Gastrocnemius medialis (tissue), 4 donors: ENCODE results near the gene DISP2. TPM values are rescaled to one million over a fixed set of nuclear protein-coding genes. Genes with fewer than 3 reads are reported as not detected.

ENCODE experiments used
- ATAC-seq, 2 donors: fragments of 150-250 bp; one replicate each; pipeline ENCODE4 v1.9.1; 2016
- DNase-seq, 2 donors: peaks; one replicate each; pipeline ENCODE4 v3.0.0-alpha.2; 2019
- H3K27ac ChIP-seq, 4 donors: fragments of 200-600 bp; sonication (generic); 1 replicate in 1 of 4; 2 replicates in 3 of 4; pipeline ENCODE4 v1.5.1; 2016 to 2018; ENCODE audit warnings: mild to moderate bottlenecking in 2 of 4, moderate library complexity in 1 of 4
- H3K27me3 ChIP-seq, 3 donors: fragments of 200-600 bp; sonication (generic) in 2 of 3; 1 replicate in 1 of 3; 2 replicates in 2 of 3; pipeline versions ENCODE4 v1.5.1 to v1.6.0; 2016 to 2019; ENCODE audit warnings: mild to moderate bottlenecking in 1 of 3, moderate library complexity in 1 of 3
- H3K36me3 ChIP-seq, 2 donors: fragments of 200-600 bp; sonication (generic) in 1 of 2; one replicate each; pipeline ENCODE4 v1.5.1; 2017 to 2018
- H3K4me1 ChIP-seq, 2 donors: fragments of 200-600 bp; sonication (generic) in 1 of 2; one replicate each; pipeline ENCODE4 v1.5.1; 2016 to 2017; ENCODE audit warnings: mild to moderate bottlenecking in 2 of 2
- H3K4me3 ChIP-seq, 4 donors: fragments of 200-600 bp; sonication (generic) in 3 of 4; 1 replicate in 1 of 4; 2 replicates in 3 of 4; pipeline ENCODE4 v1.5.1; 2016 to 2019; ENCODE audit warnings: mild to moderate bottlenecking in 2 of 4
- H3K9me3 ChIP-seq, 3 donors: fragments of 200-600 bp; sonication (generic) in 2 of 3; 1 replicate in 1 of 3; 2 replicates in 2 of 3; pipeline ENCODE4 v1.5.1; 2016 to 2019
- POLR2A ChIP-seq, 2 donors: fragments of 450-650 bp; IDR thresholded peaks; one replicate each; pipeline ENCODE4 v1.6.1; 2017; ENCODE audit warnings: antibody characterized with exemption in 2 of 2, mild to moderate bottlenecking in 2 of 2, moderate library complexity in 2 of 2
- in situ Hi-C, 4 donors: fragments of 200-750 bp; cut with MboI; loops; one replicate each; pipeline versions ENCODE4 v1.15.0 to v1.8.0; 2017; ENCODE audit warnings: low sequenced_read_pairs in 4 of 4
- intact Hi-C: fragments of 100-400 bp; cut with DNase I; formaldehyde crosslinking; loops from one replicate; pipeline ENCODE4 v1.15.1; 2023; ENCODE audit warnings: low total_unique reads
- total RNA-seq, 4 donors: library from RNA; depleted of rRNA; stranded (reverse); fragments of >200 nt; gene quantifications; one replicate each; pipeline versions ENCODE4 v1.1.0 to v1.2.3, GENCODE V29; 2016
- TF ChIP-seq, protein P1 (sequence below), 5 experiments: fragments of 450-650 bp in 3 of 5; fragments of 200-600 bp in 2 of 5; sonication (generic) in 2 of 5; IDR thresholded peaks in 4 of 5; conservative IDR thresholded peaks in 1 of 5; 1 replicate in 4 of 5; 2 replicates in 1 of 5; pipeline ENCODE4 v1.5.1; 2016 to 2019; ENCODE audit warnings: antibody characterized with exemption in 5 of 5, mild to moderate bottlenecking in 3 of 5, moderate library complexity in 3 of 5

Gene DISP2
- total RNA-seq, 4 donors from 2014 or later = 0.02 to 0.12 (median 0.06) TPM

DNA sequence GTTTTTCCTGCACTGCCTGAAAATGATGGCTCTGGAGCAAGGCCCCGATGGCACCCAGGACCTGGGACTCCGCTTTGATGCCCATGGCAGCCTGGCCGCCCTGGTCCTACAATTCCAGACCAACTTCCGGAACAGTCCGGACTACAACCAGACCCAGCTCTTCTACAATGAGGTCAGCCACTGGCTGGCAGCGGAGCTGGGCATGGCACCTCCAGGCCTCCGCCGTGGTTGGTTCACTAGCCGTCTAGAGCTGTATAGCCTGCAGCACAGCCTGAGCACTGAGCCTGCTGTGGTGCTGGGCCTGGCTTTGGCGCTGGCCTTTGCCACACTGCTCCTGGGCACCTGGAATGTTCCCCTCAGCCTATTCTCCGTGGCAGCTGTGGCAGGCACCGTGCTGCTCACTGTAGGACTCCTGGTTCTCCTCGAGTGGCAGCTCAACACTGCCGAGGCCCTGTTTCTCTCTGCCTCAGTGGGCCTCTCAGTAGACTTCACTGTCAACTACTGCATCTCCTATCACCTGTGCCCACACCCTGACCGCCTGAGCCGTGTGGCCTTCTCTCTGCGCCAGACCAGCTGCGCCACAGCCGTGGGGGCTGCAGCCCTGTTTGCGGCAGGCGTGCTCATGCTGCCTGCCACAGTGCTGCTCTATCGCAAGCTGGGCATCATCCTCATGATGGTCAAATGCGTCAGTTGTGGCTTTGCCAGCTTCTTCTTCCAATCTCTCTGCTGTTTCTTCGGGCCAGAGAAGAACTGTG is 10.9 kb downstream of the DISP2 start:
- H3K36me3 ChIP-seq = no peaks in the 10 kb centered on the region
- in situ Hi-C loops (no loop called here), intact Hi-C loops (loop anchor here (1.0 to 2.0 kb wide), 2 partner anchors 29 to 54 kb away; partner anchors contain the start of gene CCDC9B)
- TF ChIP-seq, protein P1, sequence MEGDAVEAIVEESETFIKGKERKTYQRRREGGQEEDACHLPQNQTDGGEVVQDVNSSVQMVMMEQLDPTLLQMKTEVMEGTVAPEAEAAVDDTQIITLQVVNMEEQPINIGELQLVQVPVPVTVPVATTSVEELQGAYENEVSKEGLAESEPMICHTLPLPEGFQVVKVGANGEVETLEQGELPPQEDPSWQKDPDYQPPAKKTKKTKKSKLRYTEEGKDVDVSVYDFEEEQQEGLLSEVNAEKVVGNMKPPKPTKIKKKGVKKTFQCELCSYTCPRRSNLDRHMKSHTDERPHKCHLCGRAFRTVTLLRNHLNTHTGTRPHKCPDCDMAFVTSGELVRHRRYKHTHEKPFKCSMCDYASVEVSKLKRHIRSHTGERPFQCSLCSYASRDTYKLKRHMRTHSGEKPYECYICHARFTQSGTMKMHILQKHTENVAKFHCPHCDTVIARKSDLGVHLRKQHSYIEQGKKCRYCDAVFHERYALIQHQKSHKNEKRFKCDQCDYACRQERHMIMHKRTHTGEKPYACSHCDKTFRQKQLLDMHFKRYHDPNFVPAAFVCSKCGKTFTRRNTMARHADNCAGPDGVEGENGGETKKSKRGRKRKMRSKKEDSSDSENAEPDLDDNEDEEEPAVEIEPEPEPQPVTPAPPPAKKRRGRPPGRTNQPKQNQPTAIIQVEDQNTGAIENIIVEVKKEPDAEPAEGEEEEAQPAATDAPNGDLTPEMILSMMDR (IDR thresholded peaks at IDR 0.05 in 4 of 5, conservative IDR thresholded peaks at IDR 0.05 in 1 of 5) = no peak
- no peak for TF ChIP-seq POLR2A (IDR thresholded peaks at IDR 0.05)
- DNase-seq (no peak), ATAC-seq (no peak)
- H3K4me1 ChIP-seq = peaks cover 18 to 20% of the 10 kb centered on the region in 2 donors
- no peak overlapping the region for H3K4me3 ChIP-seq
- H3K9me3 ChIP-seq = no peaks in the 10 kb centered on the region
- H3K27me3 ChIP-seq = no peaks in the 10 kb centered on the region
- H3K27ac ChIP-seq = peak overlapping the region in 1 of 4 donors; percentile 73

DNA sequence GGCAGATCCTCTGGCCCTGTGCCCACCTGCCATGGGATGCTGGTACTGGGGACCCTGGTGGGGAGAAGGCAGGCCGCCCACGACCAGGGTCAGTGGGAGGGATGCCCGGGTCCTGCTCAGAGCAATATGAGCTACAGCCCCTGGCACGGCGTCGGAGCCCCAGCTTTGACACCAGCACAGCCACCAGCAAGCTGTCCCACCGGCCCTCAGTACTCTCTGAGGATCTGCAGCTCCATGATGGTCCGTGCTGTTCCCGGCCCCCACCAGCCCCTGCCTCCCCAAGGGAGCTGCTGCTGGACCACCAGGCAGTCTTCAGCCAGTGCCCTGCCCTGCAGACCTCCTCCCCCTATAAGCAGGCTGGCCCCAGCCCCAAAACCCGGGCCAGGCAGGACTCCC is 11.5 kb downstream of the DISP2 start:
- H3K4me1 ChIP-seq = peaks cover 18 to 20% of the 10 kb centered on the region in 2 donors
- no peak for TF ChIP-seq POLR2A (IDR thresholded peaks at IDR 0.05)
- TF ChIP-seq, protein P1 (IDR thresholded peaks at IDR 0.05 in 4 of 5, conservative IDR thresholded peaks at IDR 0.05 in 1 of 5) = no peak
- ATAC-seq (no peak), DNase-seq (no peak)
- H3K4me3 ChIP-seq = no peak overlapping the region
- H3K9me3 ChIP-seq = no peaks in the 10 kb centered on the region
- H3K27ac ChIP-seq = no peak overlapping the region
- H3K27me3 ChIP-seq = no peaks in the 10 kb centered on the region
- in situ Hi-C loops (no loop called here), intact Hi-C loops (loop anchor here (2.0 kb wide), 1 partner anchor 53 kb away; no protein-coding TSS in a partner anchor)
- no peaks in the 10 kb centered on the region for H3K36me3 ChIP-seq

DNA sequence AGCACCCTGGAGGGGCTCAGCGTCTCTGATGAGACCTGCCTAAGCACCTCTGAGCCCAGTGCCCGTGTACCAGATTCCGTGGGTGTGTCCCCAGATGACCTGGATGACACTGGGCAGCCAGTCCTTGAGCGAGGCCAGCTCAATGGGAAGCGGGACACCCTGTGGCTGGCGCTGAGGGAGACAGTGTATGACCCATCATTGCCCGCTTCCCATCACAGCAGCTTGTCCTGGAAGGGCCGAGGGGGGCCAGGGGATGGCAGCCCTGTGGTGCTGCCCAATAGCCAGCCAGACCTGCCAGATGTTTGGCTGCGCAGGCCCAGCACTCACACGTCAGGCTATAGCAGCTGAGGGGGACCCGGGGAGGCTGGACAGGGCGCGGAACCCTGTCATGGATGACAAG is 12.0 kb downstream of the DISP2 start:
- in situ Hi-C loops = no loop called here
- DNase-seq = no peak
- Histone ChIP-seq H3K4me3 (no peak overlapping the region), H3K27ac (no peak overlapping the region), H3K27me3 (no peaks in the 10 kb centered on the region), H3K36me3 (no peaks in the 10 kb centered on the region), H3K4me1 (peaks cover 18 to 20% of the 10 kb centered on the region in 2 donors), H3K9me3 (no peaks in the 10 kb centered on the region)
- ATAC-seq = no peak
- intact Hi-C loops = loop anchor here (2.0 kb wide), 1 partner anchor 53 kb away; no protein-coding TSS in a partner anchor
- no peak for TF ChIP-seq POLR2A (IDR thresholded peaks at IDR 0.05)
- TF ChIP-seq, protein P1 (IDR thresholded peaks at IDR 0.05 in 4 of 5, conservative IDR thresholded peaks at IDR 0.05 in 1 of 5) = no peak

DNA sequence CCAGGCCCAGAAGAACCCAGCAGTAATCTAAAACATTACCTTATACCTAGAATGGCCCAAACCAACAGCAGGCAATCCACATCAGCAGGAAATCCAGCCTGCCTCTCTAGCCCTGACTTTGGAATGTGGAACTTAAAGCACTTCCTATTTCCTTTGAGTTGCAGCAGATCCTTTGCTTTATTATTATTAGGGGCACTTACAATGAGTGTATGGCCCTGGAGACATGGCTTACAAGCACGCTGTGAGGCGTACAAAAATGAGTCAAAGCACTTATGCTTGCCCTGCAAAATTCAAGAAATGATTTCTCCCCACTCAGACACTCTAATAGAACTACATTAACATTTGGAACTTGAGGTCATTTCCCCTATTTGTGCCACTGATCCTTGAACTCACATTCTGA is 15.0 kb downstream of the DISP2 start:
- no peak for ATAC-seq
- Histone ChIP-seq H3K4me3 (no peak overlapping the region), H3K9me3 (no peaks in the 10 kb centered on the region), H3K4me1 (peaks cover 0 to 4% of the 10 kb centered on the region in 2 donors), H3K27ac (no peak overlapping the region), H3K27me3 (no peaks in the 10 kb centered on the region), H3K36me3 (no peaks in the 10 kb centered on the region)
- intact Hi-C loops (no loop called here), in situ Hi-C loops (no loop called here)
- no peak for TF ChIP-seq POLR2A (IDR thresholded peaks at IDR 0.05)
- TF ChIP-seq, protein P1 (IDR thresholded peaks at IDR 0.05 in 4 of 5, conservative IDR thresholded peaks at IDR 0.05 in 1 of 5) = no peak
- DNase-seq = no peak
